Cardiac septum (tissue), 1 donor: Measurements from ENCODE around the gene RAD51. TPM values are rescaled to one million over a fixed set of nuclear protein-coding genes. Genes with fewer than 3 reads are reported as not detected.

Experiments used
- DNase-seq: peaks from one replicate; pipeline ENCODE4 v3.0.0-alpha.2; 2020; ENCODE audit warnings: low spot score
- intact Hi-C: fragments of 100-400 bp; cut with DNase I; formaldehyde crosslinking; loops from one replicate; pipeline ENCODE4 v1.14.0; 2022
- total RNA-seq: library from RNA; stranded (reverse); fragmentation: NEBNext Ultra II Directional; extraction: Animal tissue kit (Norgen Biotek cat#: 25700); gene quantifications from one replicate; pipeline ENCODE4 v1.2.1, GENCODE V29; 2021
- donor health status: DM: no; HTN: no; CAD: no.

RAD51 gene
- total RNA-seq, 1 donor from 2014 or later: 0.51 TPM

DNA sequence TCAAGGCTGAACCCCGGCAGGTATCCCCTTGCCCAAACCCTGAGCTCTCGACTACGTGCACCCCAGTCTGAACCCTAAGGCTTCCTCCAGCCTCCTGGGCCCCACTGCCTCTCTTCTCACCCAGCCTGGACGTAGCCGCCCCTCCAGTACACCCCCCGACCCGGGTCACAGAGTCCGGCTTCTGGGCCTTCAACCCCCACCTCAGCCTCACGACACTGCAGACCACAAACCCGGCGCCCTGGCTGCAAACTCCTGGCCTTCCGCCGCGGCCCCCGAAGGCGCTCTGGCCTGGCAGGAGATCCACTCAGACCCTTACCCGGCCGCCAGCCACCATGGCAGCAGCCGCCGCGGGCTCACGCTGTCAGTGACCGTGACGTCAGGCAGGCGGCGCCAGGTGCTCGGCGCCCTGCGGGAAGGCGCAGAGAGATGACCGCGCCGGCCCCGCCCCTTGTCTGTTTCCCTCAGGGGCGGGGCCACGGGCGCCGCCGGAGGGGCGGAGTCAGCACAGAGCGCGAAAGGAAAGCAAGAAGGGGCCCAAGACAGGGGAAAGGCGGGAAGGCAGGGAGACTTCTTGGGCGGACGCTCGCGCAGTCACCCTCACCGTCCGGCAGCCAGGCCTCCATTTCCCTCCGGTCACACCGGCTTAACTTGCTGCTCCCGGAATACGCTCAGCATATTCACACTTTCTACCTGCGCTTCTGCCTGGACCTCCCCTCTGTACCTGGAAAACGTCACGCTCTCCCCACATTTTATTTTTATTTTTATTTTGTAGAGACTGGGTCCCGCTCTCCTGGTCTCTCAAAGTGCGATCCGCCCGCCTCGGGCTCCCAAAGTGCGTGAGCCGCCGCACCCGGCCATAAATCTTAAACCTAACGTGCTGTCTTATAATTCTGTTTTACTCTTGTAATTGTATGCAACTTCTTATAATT is 60.2 kb downstream of the RAD51 start, which contains the start of gene RMDN3:
RMDN3 (minus strand) TSS at position 372 of the 929 bp plus-strand sequence. CDS start 471 bp downstream, outside the sequence.
- intact Hi-C loops: loop anchor here (1.0 to 10.0 kb wide), 4 partner anchors 52 to 160 kb away; partner anchors contain the start of genes DNAJC17, KNL1, RAD51 and VPS18
- DNase-seq: peak; percentile 96

DNA sequence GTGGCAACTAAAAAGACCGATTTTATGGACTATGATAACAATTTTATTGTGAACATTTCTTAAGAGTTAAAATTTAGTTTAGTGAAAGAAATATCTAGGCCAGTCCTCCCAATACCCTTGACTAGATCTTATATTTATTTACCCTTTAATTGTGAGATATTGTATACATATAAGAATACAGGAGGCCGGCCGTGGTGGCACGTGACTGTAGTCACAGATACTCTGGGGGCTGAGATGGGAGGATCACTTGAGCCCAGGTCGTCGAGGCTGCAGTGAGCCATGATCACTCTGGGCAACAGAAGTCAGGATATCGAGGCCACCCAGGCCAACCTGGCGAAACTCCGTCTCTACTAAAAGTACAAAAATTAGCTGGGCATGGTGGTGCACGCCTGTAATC is 60.8 kb downstream of the RAD51 start:
- intact Hi-C loops: loop anchor here (1.0 to 10.0 kb wide), 3 partner anchors 51 to 161 kb away; partner anchors contain the start of genes DNAJC17, KNL1, VPS18 and ZFYVE19
- DNase-seq: no peak

DNA sequence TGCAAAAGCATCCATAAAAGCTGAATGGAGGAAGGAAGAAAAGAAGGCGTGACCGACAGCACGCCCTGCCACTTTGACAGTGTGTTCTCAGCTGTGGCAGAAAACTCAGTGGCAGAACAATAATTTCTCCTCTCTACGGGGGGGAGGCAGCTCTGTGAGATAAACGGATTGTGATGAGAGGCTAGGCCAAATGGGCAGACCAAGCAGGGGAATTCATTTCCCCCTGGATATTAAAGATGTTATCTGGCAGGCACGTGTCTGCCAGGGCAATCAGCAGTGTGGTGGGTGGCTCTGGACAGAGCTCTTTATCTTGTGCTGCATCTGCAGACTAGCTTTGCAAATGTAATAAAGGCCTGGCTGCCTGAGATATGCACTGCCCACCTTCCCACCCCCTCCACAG is 62.0 kb downstream of the RAD51 start:
- DNase-seq: no peak
- intact Hi-C loops: loop anchor here (10.0 kb wide), 2 partner anchors 138 to 162 kb away; partner anchors contain the start of genes KNL1 and VPS18

DNA sequence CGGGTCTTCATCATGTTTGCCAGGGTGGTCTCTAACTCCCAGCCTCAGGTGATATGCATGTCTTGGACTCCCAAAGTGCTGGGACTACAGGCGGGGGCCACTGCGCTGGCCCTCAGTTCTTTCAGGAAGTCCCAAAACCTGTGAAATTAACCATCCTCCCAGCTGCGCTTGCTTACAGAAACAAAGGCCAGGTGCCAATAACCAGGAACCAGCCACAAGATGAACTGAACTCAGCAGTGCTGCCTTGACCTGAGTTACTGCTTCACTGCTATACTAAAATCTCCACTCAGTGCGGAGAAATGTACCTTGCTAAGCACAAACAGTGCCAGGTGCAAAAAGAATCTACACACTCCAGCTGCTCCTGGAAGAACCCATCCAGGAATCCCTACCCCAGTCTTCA is 65.0 kb downstream of the RAD51 start:
- intact Hi-C loops: loop anchor here (5.0 to 10.0 kb wide), 3 partner anchors 68 to 165 kb away; partner anchors contain the start of genes KNL1 and VPS18
- DNase-seq: no peak

DNA sequence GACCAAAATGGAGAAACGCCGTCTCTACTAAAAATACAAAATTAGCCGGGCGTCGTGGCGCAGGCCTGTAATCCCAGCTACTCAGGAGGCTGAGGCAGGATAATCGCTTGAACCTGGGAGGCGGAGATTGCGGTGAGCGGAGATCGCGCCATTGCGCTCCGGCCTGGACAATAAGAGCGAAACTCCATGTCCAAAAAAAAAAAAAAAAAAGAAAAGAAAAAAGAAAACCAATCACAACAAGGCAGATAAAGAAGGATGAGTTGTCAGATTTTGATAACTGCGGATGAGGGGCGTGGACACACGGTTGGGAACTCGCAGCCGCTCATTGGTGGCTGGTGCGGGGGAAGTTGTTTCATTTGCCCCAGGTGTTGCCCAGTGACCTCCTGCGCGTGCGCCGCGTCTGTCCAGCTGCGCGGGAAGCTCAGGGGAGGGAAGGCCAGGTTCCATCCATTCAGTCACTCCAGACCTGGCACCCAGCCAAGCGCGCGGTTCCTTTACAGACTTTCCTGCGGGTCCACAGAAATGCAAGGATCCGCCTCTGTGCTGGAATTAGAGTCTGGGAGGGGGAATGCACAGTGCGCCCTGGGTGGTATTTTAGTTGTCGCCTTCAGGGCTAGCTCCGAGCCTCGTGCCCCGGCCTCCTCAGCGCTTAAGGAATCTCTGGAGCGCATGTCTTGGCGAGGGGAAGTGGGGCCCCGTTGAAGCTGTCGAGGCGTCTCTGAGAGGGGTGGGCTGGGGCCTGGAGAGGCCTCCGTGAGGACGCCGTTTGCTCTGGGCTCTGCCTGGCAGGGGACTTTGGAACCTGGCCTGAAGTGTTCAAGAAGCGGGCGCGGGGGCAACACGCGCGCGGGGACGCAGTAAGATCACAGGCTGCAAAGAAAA is 68.2 kb downstream of the RAD51 start:
- no peak for DNase-seq
- intact Hi-C loops: loop anchor here (5.0 kb wide), 1 partner anchor 71 kb away; no protein-coding TSS in a partner anchor

DNA sequence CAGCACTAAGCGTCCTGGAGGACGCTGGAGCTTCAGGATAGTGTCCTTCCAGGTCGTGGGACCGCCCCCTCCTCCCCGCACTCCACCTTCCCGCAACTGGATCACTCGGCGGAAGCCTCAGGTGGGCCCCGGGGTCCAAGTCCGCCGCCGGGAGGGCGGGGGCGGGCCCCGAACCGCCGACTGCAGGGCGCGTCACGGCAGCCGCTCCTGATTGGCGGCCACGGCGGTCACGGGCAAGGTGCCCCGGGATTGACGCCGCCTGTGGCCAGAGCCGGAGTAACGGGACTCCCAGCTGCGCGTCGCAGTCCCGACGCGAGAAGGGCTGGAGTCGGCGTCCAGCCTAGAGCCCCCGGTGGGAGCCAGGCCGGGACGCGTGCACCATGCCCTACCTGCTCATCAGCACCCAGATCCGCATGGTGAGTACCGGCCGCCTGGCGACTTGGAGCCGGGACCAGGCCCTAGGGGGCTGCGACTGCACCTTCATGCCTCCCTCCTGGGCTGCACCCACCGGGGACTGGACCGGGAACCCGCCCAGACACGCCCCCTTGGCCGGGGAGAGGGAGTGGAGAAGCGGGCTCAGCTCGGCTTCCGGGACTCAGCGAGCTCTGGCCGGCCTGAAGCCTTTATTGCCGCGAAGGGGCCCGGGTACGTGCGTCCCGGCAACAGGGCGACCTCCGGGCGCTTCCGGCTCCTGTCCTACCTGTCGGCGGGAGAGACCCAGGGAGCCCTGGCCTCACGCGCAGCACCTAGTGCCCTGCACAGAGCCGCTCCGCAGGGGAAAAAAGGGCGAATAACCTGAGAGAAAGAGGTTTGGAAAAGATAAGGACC is 69.0 kb downstream of the RAD51 start, which contains the start of gene GCHFR:
GCHFR (plus strand) TSS at position 268 of the 828 bp plus-strand sequence; CDS start at position 381, 113 bp downstream.
- DNase-seq: peak; percentile 84
- intact Hi-C loops: loop anchor here (5.0 kb wide), 1 partner anchor 72 kb away; no protein-coding TSS in a partner anchor

DNA sequence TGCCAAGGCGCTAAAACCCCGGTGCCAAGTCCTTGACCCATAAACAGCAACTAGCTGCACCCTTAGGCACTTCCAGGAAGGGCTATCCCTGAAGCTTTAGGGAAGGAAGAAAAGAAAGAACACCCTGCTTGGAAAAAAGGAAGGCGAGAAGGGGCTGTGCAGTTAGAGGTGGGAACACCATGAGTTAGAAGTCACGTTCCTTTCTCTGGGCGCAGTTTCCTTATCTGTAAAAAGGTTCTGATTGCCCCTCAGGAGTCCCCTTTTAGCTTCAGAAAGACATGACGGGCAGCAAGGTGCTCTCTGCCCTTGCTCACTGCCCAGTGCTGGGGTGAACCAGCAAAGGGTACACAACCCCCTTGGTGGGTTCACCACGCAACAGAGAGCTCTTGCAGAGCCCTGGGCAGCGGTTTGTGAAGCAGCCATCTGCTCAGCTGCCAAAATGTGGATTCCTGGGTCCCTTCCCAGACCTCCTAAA is 69.7 kb downstream of the RAD51 start:
- DNase-seq: no peak
- intact Hi-C loops: loop anchor here (5.0 kb wide), 1 partner anchor 72 kb away; no protein-coding TSS in a partner anchor

DNA sequence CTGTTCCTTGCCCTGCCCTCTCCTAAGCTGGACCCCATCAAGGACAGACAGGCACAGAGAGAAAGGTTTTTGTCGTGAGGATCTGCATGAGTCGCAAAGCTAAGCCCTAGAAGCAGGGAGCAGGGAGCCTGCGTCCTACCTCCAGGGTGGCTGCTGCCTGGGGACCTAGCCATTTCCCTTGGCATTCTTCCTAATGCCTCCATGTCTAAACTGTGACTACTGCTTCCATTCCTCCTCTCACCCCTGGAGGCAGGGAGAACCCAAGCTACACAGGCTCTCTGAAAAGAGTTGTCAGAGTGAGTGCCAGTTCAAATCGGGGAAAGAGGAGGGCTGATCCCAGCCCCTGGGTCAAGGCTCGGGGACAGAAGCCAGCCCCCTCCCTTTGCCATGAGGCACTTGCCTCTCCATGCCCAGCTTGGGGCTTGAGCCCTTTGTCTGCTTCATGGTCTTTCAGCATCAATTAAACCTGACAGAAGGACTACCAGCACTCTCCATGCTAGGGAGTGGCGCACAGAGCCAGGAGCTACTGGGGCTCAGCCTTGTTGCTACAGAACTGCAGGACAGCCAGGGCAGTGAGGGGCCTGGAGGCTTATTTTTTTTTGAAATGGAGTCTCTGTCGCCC is 71.3 kb downstream of the RAD51 start:
- DNase-seq: no peak
- intact Hi-C loops: no loop called here

DNA sequence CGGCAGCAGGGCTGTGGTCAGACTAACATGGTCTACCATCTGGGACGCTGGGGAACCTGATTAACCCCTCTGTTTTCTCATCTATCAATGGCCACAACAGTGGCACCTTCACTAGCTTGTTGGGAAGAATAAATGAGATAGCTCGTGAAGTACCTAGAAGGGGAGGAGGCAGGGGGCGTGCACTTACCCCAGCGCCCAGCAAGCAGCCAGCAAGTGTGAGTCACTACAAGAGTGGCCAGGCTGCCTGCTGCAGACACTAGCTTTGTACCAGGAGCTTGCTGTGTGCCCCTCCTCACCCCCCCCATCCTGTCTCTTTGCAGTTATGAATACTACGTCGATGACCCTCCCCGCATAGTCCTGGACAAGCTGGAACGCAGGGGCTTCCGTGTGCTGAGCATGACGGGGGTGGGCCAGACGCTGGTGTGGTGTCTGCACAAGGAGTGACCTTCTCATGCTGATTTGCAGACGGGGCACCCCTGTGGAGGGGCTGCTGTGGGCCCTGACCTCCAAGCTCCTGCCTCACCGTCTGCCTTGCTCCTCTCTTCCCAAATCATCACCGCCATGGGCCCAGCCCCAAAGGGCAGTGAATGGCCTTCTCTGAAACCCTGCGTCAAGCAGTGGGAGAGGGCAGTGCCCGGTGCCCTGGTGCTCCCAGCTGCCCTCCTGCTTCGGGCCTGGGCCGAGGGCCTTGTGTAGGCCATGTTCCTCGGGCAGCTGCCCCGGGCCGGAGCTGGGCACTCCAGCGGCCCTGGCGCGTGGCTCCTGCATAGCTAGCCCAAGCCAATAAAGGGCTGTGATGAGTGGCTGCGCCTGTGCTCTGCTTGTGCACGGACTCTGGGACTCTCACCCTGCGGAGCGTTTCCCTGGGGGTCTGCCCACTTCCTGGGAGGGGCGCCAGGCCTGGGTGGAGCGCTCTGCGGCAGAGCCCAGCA is 72.2 kb downstream of the RAD51 start:
- DNase-seq: no peak
- intact Hi-C loops: no loop called here

DNA sequence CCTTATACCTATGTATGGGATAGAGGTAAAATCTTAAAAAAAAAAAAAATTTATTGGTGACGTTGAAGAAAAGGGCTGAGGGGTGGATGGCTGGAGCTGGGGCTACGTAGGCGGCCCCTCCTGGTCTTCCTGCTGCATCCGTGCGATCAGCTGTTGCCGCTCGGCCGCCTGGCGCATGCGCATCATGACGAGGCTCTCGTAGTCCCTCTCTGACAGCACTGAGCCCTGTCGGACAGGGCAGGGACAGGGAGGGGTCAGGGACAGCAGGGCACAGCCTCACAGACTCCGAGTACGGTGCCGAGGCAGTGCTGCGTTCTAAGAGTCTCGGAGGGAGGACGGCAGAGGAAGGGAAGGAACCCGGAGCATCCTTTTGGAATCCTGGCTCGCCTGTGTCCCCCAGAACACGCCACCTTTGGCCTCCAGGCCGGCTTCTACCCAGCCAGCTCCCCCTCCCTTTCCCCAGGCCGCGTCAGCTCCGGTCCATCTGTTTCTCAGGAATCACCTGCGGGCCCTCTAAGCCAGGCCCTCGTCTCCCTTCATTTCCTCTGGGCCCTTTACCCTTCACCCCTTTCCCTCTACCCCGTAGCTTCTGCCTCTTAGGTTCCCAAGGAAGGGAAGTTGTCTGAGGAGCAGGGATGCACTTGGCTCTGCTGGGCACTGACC is 73.0 kb downstream of the RAD51 start:
- DNase-seq: no peak
- intact Hi-C loops: no loop called here

DNA sequence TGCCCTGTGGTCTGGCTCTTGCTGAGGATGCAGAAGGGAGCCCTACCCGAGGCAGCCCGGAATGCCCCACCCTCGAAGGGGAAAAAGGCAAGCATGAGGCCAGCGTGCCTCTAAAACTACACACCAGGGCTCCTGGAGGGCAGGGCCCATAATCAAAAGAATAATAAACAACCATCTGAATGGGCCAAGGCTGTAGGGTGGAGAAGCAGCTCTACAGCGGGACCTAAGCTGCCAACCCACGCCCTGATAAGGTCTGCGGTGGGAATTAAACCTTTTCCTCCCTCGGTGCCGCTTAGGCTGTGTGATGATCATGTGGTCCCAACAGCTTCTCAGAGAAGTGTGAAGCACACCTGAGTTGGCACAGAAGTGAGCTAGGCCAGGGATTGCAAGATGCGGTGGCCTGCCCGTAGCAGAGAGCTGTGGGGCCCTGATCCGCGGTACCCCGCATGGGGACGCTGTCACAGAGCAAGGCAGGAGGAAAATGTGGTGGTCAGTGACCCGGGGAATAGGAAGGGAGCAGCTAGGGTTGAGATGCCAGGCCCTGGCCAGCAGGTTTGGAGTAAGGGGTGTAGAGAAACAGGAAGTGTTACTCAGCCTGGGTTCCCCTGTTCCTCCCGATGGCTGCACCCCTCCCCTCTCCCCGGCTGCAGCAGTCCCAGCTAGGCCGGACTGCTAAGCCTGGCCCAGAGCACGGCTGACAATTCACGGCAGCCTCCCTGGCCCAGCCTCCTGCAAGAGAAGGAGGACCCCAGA is 73.7 kb downstream of the RAD51 start:
- DNase-seq: no peak
- intact Hi-C loops: no loop called here

DNA sequence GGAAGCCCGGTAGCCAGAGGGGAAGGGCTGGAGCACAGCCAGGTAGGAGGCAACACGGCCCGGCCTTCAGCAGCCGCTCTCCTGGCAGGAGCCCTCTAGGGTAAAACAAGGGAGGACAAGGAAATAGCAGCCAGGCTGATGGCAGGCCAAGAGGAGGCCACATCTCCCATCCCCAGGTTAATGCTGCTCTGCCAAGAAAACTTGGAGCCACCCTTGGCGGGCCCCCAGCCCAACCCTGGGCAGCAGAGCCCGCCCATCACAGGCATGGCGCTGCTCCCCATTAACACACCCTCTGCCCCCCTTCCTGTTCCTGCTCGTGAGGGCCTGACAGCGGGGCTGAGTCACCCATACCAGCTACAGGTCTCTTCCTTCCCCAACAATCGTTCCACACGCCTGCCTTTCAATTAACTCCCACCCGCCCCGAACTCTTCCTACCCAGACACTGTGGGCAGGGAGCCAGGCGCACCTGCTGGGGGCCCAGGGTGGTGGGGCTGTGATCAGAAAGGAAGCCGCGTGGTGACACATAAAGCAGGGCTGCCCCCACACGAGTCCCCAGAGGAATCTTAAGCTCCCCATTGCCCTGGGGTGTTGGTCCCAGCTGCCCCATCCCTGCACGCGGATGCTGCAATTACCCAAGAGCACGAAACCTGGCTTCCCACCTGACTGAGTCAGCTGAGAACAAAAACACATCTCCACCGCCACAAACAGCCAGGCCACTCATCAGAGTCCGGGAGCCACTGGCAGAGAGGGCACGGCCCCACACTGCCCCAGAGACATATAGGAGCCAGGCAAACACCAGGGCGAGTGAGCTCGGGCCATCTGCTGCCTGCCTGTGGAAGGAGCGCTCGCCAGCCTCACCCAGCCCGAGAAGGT is 74.5 kb downstream of the RAD51 start, which contains the start of gene C15orf62:
C15orf62 (plus strand) TSS at position 707 of the 873 bp plus-strand sequence. CDS start 516 bp downstream, outside the sequence.
- intact Hi-C loops: no loop called here
- DNase-seq: no peak

DNA sequence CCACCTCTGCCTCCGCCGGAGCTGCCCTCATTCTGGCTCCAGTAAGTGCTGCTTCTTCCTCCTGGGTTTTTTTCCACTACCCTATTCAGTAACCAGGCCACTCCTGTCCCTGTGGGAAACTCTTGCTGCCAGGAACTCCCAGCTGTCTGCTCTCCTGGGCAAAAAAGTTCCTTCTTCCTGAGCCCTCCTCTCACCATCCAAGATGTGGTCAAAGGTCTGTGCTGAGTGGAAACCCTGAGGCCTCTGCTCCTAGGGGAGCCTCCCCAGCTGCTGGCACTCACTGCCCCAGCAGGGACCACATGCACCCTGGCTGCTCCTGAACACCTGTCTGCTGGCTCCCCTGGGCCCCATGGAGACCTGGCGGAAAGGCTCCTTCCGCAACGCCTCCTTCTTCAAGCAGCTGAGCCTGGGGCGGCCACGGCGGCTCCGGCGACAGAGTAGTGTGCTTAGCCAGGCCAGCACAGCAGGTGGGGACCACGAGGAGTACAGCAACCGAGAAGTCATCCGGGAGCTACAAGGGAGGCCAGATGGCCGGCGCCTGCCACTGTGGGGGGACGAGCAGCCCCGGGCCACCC is 75.3 kb downstream of the RAD51 start:
- no peak for DNase-seq
- intact Hi-C loops: no loop called here

DNA sequence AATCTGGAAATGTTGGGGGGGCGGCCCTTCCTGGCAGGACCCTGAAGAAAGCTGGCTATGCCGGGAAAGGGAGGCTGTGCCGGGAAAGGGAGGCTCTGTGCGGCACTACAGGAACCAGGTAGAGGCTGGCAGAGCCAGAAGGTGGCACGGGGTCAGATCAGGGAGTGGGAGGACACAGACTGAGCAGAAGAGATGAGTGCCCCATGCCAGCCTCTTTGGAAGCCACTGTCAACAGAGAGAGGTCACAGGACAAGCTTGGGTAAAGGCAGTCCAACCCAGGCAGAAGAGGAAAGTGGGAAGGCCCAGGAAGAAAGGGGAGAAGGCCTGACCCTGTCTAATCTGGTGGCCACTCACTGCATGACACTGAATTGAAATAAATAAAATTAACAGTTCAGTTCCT is 76.3 kb downstream of the RAD51 start:
- intact Hi-C loops: no loop called here
- no peak for DNase-seq
